GM12878 (cell line): Measurements from ENCODE around the gene GIT1. TPM values are rescaled to one million over a fixed set of nuclear protein-coding genes. Genes with fewer than 3 reads are reported as not detected.

Experiments used
- ATAC-seq: fragments of 200-7000 bp; cut with Tn5 transposase; 3 replicates; pipeline ENCODE4 v1.9.1; 2020; ENCODE audit warnings: mild to moderate bottlenecking, moderate library complexity
- BruUV-seq: library from RNA; stranded (reverse); fragments of 400-500 nt; replicated peaks from 2 replicates; lab custom pipeline; 2021; lab: Mats Ljungman, UMichigan
- CTCF ChIA-PET: fragments of 300-600 bp; sonication (Branson Sonifier 250); formaldehyde crosslinking; extraction: SDS; loops from one replicate; lab custom pipeline; 2021; ENCODE audit warnings: inconsistent platforms; lab: Yijun Ruan, JAX
- POLR2A ChIA-PET: fragments of 350-600 bp; formaldehyde crosslinking; extraction: SDS; loops from one replicate; lab custom pipeline; 2021; ENCODE audit warnings: inconsistent platforms; lab: Charles Lee
- RAD21 ChIA-PET: fragments of 300-600 bp; sonication (Branson Sonifier 250); formaldehyde crosslinking; loops from one replicate; lab custom pipeline; 2023; ENCODE audit warnings: antibody characterized with exemption; ENCODE audit not compliant: unreplicated experiment; lab: Charles Lee
- SMC1A ChIA-PET: fragments of 300-600 bp; sonication (Branson Sonifier 250); formaldehyde crosslinking; loops from one replicate; lab custom pipeline; 2023; ENCODE audit not compliant: unreplicated experiment, uncharacterized antibody; lab: Charles Lee
- DNase-seq: peaks from one replicate; pipeline ENCODE4 v3.0.0-alpha.2; 2011; ENCODE audit warnings: low read depth, low spot score
- FAIRE-seq: peaks from 3 replicates; lab custom pipeline; 2011; peaks lifted over from hg19 to GRCh38; lab: Jason Lieb, UNC
- H2AFZ ChIP-seq: 2 replicates; pipeline ENCODE4 v1.6.0; 2011; ENCODE audit warnings: low read depth, low read length, control low read depth; ENCODE audit not compliant: control insufficient read depth
- H3K27ac ChIP-seq: 2 replicates; pipeline ENCODE4 v1.5.1; 2011; ENCODE audit warnings: control low read depth; ENCODE audit not compliant: control insufficient read depth, insufficient read depth
- H3K27me3 ChIP-seq, 2 experiments: replicated peaks in 1 of 2; 2 replicates each; pipeline versions ENCODE4 v1.6.0 to v1.6.1; 2011; ENCODE audit warnings: low read length in 1 of 2; ENCODE audit not compliant: control insufficient read depth in 2 of 2, insufficient read depth in 2 of 2
- H3K36me3 ChIP-seq, 2 experiments: 2 replicates each; pipeline ENCODE4 v1.5.1; 2011; ENCODE audit warnings: low read length in 1 of 2; ENCODE audit not compliant: control insufficient read depth in 2 of 2, insufficient read depth in 2 of 2
- H3K4me1 ChIP-seq: 2 replicates; pipeline ENCODE4 v1.6.1; 2011; ENCODE audit warnings: mild to moderate bottlenecking, low read length, moderate library complexity, mixed read lengths; ENCODE audit not compliant: control insufficient read depth, insufficient read depth
- H3K4me2 ChIP-seq: 2 replicates; pipeline ENCODE4 v1.6.0; 2011; ENCODE audit warnings: control low read depth; ENCODE audit not compliant: control insufficient read depth, insufficient read depth
- H3K4me3 ChIP-seq: fragments of 200-600 bp; sonication (generic); 2 replicates; pipeline ENCODE4 v1.5.1; 2016
- H3K79me2 ChIP-seq: 2 replicates; pipeline ENCODE4 v1.6.0; 2011; ENCODE audit warnings: low read length; ENCODE audit not compliant: control insufficient read depth, insufficient read depth
- H3K9ac ChIP-seq: 2 replicates; pipeline ENCODE4 v1.8.0; 2011; ENCODE audit warnings: low read length, control low read depth, mixed read lengths; ENCODE audit not compliant: control insufficient read depth, insufficient read depth
- H3K9me3 ChIP-seq: replicated peaks from 3 replicates; pipeline ENCODE4 v1.5.1; 2011; ENCODE audit warnings: mild to moderate bottlenecking, low read length; ENCODE audit not compliant: control insufficient read depth, insufficient read depth
- H4K20me1 ChIP-seq: 2 replicates; pipeline ENCODE4 v1.6.0; 2011; ENCODE audit not compliant: control insufficient read depth, insufficient read depth
- ATF3 ChIP-seq: IDR thresholded peaks from 2 replicates; pipeline ENCODE4 v1.6.1; 2011; ENCODE audit warnings: low read depth, mild to moderate bottlenecking, low read length, moderate library complexity, borderline replicate concordance; ENCODE audit errors: extremely low read depth
- ATF7 ChIP-seq: fragments of 450-650 bp; IDR thresholded peaks from 2 replicates; pipeline ENCODE4 v1.6.1; 2016; ENCODE audit warnings: low read depth, mild to moderate bottlenecking
- CEBPB ChIP-seq, 2 experiments: fragments of 150-350 bp in 1 of 2; IDR thresholded peaks; 2 replicates each; pipeline ENCODE4 v1.6.1; 2012 to 2014; ENCODE audit warnings: low read depth in 2 of 2, low read length in 2 of 2, borderline replicate concordance in 1 of 2, inconsistent platforms in 1 of 2
- EGR1 ChIP-seq, 2 experiments: IDR thresholded peaks; 1 replicate in 1 of 2; 2 replicates in 1 of 2; pipeline ENCODE4 v1.6.1; 2011 to 2012; ENCODE audit warnings: low read depth in 2 of 2, low read length in 2 of 2, borderline replicate concordance in 1 of 2, mild to moderate bottlenecking in 1 of 2, moderate library complexity in 1 of 2
- ESRRA ChIP-seq: IDR thresholded peaks from 2 replicates; pipeline ENCODE4 v1.6.1; 2012; ENCODE audit warnings: mild to moderate bottlenecking, low read length, improper control_type of control experiment
- FOS ChIP-seq: IDR thresholded peaks from 3 replicates; pipeline ENCODE4 v1.6.1; 2011; ENCODE audit warnings: borderline replicate concordance; ENCODE audit not compliant: insufficient read length; ENCODE audit errors: extremely low read depth
- IKZF1 ChIP-seq: fragments of 450-650 bp; conservative IDR thresholded peaks from 2 replicates; pipeline ENCODE4 v1.6.1; 2017; ENCODE audit warnings: antibody characterized with exemption, mild to moderate bottlenecking
- KAT2A ChIP-seq: conservative IDR thresholded peaks from 2 replicates; pipeline ENCODE4 v1.6.1; 2011; ENCODE audit warnings: low read depth, low read length; ENCODE audit not compliant: control insufficient read depth
- MEF2B ChIP-seq: fragments of 450-650 bp; IDR thresholded peaks from 2 replicates; pipeline ENCODE4 v1.6.1; 2018; ENCODE audit warnings: mild to moderate bottlenecking, moderate library complexity; ENCODE audit not compliant: partially characterized antibody, poor library complexity, severe bottlenecking
- MTA3 ChIP-seq: IDR thresholded peaks from 2 replicates; pipeline ENCODE4 v1.6.1; 2012; ENCODE audit warnings: low read length, inconsistent platforms, borderline replicate concordance
- PML ChIP-seq: IDR thresholded peaks from 2 replicates; pipeline ENCODE4 v1.6.1; 2012; ENCODE audit warnings: low read length, inconsistent platforms
- POLR2A ChIP-seq: IDR thresholded peaks from 2 replicates; pipeline ENCODE4 v1.6.1; 2011; ENCODE audit warnings: low read depth, mild to moderate bottlenecking, low read length
- POU2F2 ChIP-seq: IDR thresholded peaks from 3 replicates; pipeline ENCODE4 v1.6.1; 2011; ENCODE audit warnings: low read depth, mild to moderate bottlenecking, low read length, borderline replicate concordance
- RELB ChIP-seq: fragments of 450-650 bp; IDR thresholded peaks from 2 replicates; pipeline ENCODE4 v1.6.1; 2017; ENCODE audit warnings: low read depth, mild to moderate bottlenecking, moderate library complexity
- SIN3A ChIP-seq: IDR thresholded peaks from 2 replicates; pipeline ENCODE4 v1.6.1; 2012; ENCODE audit warnings: low read depth, low read length, improper control_type of control experiment
- SMC3 ChIP-seq: IDR thresholded peaks from 2 replicates; pipeline ENCODE4 v1.6.1; 2011; ENCODE audit warnings: low read length, improper control_type of control experiment, borderline replicate concordance
- WGBS: methylation state at CpG from one replicate; pipeline ENCODE4 v1.1.6; 2016; ENCODE audit warnings: low lambda C conversion rate; ENCODE audit not compliant: insufficient replicate concordance, insufficient coverage; ENCODE audit errors: missing lambda C conversion rate; 5-methylcytosine and 5-hydroxymethylcytosine counted together
- in situ Hi-C: fragments of 300-500 bp; cut with MboI; formaldehyde crosslinking; loops from 9 replicates; pipeline ENCODE4 v1.14.3; 2018; ENCODE audit warnings: mixed read lengths
- intact Hi-C: fragments of 100-400 bp; cut with micrococcal nuclease; formaldehyde crosslinking; loops from one replicate; pipeline ENCODE4 v1.14.2; 2022; ENCODE audit not compliant: unreplicated experiment
- polyA plus RNA-seq, 11 experiments: library from polyadenylated mRNA; depleted of rRNA in 4 of 11; unstranded in 6 of 11; stranded (reverse) in 5 of 11; fragments of >200 nt; fragmentation: Nextera tagmentation in 4 of 11; fragmentation: Illumina TruSeq in 1 of 11; extraction: Ambion mirVana in 4 of 11; extraction: Trizol in 1 of 11; gene quantifications; 1 replicate in 1 of 11; 2 replicates in 10 of 11; pipeline versions ENCODE4 v1.2.1 to v1.2.3, GENCODE V29; 2011 to 2016; ENCODE audit warnings: inconsistent platforms in 2 of 11, missing spikeins in 2 of 11, low read depth in 1 of 11
- total RNA-seq, 4 experiments: library from RNA; depleted of rRNA in 3 of 4; stranded (reverse); fragments of >200 nt in 3 of 4; fragmentation: Illumina TruSeq in 1 of 4; extraction: Trizol in 1 of 4; gene quantifications; 2 replicates each; pipeline versions ENCODE4 v1.2.1 to v1.2.3, GENCODE V29; 2013 to 2021

The GIT1 gene
- total and polyA plus RNA-seq, 10 of the 15 experiments (the other 5 are each of a cell fraction or from before 2014, with no cell fraction given): 0.24 to 45.3 (median 20.9) TPM

- Histone ChIP-seq H3K27ac (no peak overlapping the region), H3K27me3 (no peaks in the 10 kb centered on the region), H2AFZ (no peak overlapping the region), H3K4me2 (no peak overlapping the region), H3K9me3 (no peaks in the 10 kb centered on the region), H3K4me3 (no peak overlapping the region), H3K36me3 (peaks cover 4 to 17% of the 10 kb centered on the region in 2 experiments; a peak in 3 of 4 replicates), H4K20me1 (no peaks in the 10 kb centered on the region), H3K9ac (no peak overlapping the region), H3K79me2 (no peaks in the 10 kb centered on the region), H3K4me1 (peaks cover 9% of the 10 kb centered on the region; the same call in 1 of the 2 replicates)
- FAIRE-seq (no peak), DNase-seq (no peak), ATAC-seq (no peak)
- ChIA-PET SMC1A (interaction anchor here (0.6 to 1.3 kb wide), 3 partner anchors 10 to 176 kb away, joined by 4 to 6 read pairs (median 6); no protein-coding TSS in a partner anchor), CTCF (interaction anchor here (0.8 to 2.5 kb wide), 5 partner anchors 9 to 176 kb away, joined by 3 to 13 read pairs (median 7); no protein-coding TSS in a partner anchor), POLR2A (no interaction called here), RAD21 (interaction anchor here (0.6 kb wide), 1 partner anchor 9 kb away, joined by 3 read pairs; no protein-coding TSS in a partner anchor)
- WGBS: 100% methylated on average over 1 of the region's 1 CpG
- no TSS peak for BruUV-seq
- in situ Hi-C loops: no loop called here
- intact Hi-C loops: no loop called here
- TF ChIP-seq KAT2A (no peak), POU2F2 (no peak), PML (no peak), IKZF1 (no peak), ATF3 (no peak), CEBPB (IDR thresholded peaks at IDR 0.05; ENCODE audit: borderline replicate concordance in 1 of 2, low read depth in 2 of 2, low read length in 2 of 2) (no peak), EGR1 (IDR thresholded peaks at IDR 0.05; ENCODE audit: borderline replicate concordance in 1 of 2, low read depth in 2 of 2, low read length in 2 of 2) (no peak), SIN3A (no peak), MEF2B (no peak), FOS (no peak), POLR2A (no peak), ATF7 (no peak), MTA3 (no peak), SMC3 (no peak), ESRRA (no peak), RELB (no peak)
Measured at GRCh38 chr17:29546085-29546484, 43.4 kb downstream of the GIT1 start.
